GM12801 (cell line): ENCODE data around the gene TBX4.

Experiments
- TF ChIP-seq, protein P1 (sequence below): IDR thresholded peaks from one replicate; pipeline ENCODE4 v1.5.1; 2011; ENCODE audit warnings: control low read depth; ENCODE audit not compliant: insufficient read length; ENCODE audit errors: extremely low read depth

TBX4 gene

DNA sequence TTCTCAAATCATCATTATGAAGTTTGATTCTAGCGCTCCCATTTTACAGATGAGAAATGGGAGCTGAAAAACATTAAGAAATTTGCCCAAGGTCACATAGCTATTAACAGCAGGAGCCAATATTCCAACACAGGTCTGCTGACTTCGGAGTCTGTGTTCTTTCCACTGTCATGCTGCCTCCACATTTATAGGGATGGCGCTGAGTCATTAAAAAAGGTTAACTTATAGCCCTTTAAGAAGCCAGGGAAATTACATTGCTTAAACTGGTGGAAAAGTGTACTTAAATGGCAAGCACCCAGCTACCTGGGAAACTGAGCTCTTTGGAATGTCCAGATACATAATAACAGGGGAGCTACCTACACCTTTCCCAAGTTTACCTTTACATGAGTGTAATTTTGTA, 65.0 kb downstream of the TBX4 start:
- TF ChIP-seq, protein P1, sequence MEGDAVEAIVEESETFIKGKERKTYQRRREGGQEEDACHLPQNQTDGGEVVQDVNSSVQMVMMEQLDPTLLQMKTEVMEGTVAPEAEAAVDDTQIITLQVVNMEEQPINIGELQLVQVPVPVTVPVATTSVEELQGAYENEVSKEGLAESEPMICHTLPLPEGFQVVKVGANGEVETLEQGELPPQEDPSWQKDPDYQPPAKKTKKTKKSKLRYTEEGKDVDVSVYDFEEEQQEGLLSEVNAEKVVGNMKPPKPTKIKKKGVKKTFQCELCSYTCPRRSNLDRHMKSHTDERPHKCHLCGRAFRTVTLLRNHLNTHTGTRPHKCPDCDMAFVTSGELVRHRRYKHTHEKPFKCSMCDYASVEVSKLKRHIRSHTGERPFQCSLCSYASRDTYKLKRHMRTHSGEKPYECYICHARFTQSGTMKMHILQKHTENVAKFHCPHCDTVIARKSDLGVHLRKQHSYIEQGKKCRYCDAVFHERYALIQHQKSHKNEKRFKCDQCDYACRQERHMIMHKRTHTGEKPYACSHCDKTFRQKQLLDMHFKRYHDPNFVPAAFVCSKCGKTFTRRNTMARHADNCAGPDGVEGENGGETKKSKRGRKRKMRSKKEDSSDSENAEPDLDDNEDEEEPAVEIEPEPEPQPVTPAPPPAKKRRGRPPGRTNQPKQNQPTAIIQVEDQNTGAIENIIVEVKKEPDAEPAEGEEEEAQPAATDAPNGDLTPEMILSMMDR, result no peak

DNA sequence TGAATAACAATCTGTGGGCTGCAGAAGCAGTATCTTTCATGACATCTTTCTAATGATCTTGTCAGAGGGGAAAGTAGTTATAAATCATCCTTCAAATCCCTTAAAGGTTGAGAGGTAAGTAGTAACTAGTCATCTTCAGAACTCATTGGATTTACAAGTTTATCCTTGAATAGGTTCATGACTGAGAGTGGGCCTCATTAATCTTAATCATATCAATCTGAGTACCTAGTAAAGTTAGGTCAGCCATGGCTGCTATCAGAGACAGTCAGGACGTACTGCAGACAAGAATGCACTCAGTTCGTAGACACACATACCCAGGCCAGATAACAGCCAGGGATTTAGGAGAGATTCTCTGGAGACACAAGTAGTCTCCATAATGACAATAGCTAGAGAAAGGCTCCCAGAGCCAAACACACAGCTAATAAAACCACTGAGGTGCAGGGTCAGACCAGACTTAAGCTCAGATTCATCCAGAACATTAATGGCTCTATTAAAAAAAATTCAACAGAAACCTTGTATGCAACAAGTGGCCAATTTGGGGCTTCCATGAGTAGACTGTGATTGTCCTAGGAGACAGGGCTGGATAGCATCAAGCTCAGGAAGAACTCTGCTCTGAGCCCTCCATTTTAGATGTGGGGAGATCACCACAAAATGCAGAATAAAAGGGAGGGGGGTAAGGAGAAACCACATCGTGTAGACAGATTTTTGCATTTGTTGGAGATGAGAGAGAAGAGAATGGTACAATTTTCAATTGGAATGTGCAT, 65.8 kb downstream of the TBX4 start:
- TF ChIP-seq, protein P1, result no peak

DNA sequence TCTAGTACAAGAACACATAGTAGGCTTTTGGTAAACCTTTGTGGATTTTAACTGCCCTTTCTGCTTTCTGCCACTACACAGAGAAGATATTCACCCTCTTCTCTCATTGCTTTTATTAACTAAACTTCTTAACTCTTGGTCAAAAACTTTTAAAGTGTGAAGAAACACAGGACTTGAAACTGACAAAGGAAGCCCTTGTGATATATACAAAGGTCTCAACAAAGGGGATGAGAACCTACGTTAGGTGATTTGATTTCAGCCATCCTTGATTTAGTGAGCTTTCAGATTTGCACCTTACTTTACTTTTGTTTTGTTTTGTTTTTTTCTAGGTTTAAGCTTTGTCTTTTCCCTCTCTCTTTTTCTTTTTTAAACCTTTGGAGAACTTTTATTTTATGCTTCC, 66.9 kb downstream of the TBX4 start:
- TF ChIP-seq, protein P1, result no peak

DNA sequence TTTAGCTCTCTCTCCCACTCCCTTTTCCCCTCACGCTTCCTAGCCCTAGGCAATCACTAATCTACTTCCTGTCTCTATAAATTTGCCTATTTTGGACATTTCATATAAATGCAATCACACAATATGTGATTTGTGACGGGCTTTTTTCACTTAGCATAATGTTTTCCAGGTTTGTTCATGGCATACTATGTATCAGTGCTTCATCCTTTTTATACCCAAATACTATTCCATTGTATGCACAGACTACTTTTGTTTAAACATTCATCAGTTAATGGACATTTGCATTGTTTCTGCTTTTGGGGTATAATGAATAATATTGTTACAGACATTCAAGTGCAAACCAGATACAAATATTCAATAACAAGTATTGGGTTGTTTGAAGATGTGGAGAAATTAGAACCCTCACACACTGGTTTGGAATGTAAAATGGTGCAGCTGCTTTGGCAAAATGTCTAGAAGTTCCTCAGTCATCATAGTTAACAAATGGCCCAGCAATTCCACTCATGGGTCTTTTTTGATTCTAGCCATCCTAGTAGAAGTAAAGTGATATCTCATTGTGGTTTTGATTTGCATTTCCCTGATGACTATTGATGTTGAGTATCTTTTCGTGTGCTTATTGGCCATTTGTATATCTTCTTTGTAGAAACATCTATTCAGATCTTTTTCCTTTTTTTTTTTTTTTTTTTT, 67.7 kb downstream of the TBX4 start:
- TF ChIP-seq, protein P1, result no peak

DNA sequence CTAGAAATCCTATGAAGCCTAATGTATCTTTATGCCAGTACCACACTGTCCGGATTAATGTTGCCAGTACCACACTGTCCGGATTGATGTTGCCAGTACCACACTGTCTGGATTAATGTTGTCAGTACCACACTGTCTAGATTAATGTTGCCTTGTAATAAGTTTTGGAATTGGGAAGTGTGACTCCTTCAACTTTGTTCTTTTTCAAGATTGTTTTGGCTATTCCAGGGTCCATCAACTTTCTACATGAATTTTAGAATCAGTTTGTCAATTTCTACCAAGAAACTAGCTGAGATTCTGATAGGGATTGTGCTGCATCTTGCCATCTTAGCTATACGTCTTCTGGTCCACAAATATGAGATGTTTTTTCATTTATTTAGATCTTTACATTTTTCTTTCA, 68.7 kb downstream of the TBX4 start:
- TF ChIP-seq, protein P1, result no peak

DNA sequence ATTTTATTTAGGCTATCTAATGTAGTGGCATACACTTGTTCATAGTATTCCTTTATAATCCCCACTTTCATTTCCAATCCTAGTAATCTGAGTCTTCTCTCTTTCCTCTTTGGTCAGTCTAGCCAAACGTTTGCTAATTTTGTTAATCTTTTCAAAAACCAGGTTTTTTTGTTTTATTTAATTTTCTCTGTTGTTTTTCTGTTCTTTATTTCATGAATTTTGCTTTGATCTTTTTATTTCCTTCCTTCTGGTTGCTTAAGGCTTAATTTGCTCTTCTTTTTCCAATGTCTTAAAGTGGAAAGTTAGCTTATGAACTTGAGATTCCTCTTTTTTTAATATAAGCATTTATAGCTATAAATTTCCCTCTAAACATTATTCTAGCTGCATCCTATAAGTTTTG, 69.9 kb downstream of the TBX4 start:
- TF ChIP-seq, protein P1, result no peak

DNA sequence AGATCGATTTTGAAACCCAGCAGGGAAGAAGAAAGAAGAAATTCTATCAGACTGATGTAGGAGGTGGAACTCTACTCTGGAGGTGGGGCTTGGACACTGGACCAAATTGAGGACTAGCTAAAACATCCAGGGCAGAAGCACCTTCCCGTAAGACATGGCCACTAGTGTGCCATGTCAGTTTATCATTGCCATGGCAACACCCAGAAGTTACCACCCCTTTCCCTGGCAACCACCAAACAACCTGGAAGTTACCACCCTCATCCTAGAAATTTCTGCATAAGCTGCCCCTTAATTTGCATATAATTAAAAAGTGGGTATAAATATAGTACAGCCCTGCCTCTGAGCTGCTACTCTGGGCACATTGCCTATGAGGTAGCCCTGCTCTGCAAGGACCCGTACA, 72.1 kb downstream of the TBX4 start:
- TF ChIP-seq, protein P1, result no peak
